H1 (cell line): ENCODE measurements around the gene ASAP2. TPM values are rescaled to one million over a fixed set of nuclear protein-coding genes. Genes with fewer than 3 reads are reported as not detected.

Experiments
- CTCF ChIA-PET: fragments of 300-600 bp; sonication (Branson Sonifier 250); formaldehyde crosslinking; loops from one replicate; lab custom pipeline; 2021; ENCODE audit not compliant: partially characterized antibody; lab: Charles Lee
- POLR2A ChIA-PET: fragments of 300-600 bp; sonication (Branson Sonifier 250); formaldehyde crosslinking; loops from one replicate; lab custom pipeline; 2021; ENCODE audit warnings: inconsistent platforms; ENCODE audit not compliant: partially characterized antibody; lab: Charles Lee
- DNase-seq, 2 experiments: peaks; one replicate each; pipeline versions ENCODE4 v3.0.0 to v3.0.0-alpha.2; 2010 to 2022; ENCODE audit warnings: low spot score in 2 of 2, low read depth in 1 of 2, mixed read lengths in 1 of 2
- FAIRE-seq: peaks from 2 replicates; lab custom pipeline; 2011; peaks lifted over from hg19 to GRCh38; lab: Jason Lieb, UNC
- H2AFZ ChIP-seq: 2 replicates; pipeline ENCODE4 v1.8.1; 2012; ENCODE audit warnings: low read length, inconsistent platforms
- H2AK5ac ChIP-seq: 2 replicates; pipeline ENCODE4 v1.6.1; 2013; ENCODE audit warnings: low read depth, low read length
- H2BK120ac ChIP-seq: replicated peaks from 2 replicates; pipeline ENCODE3; 2013; ENCODE audit warnings: low read depth, low read length, inconsistent platforms
- H2BK12ac ChIP-seq: 2 replicates; pipeline ENCODE4 v1.6.1; 2013; ENCODE audit warnings: low read depth, low read length
- H2BK15ac ChIP-seq: 2 replicates; pipeline ENCODE4 v1.6.1; 2013; ENCODE audit warnings: low read length
- H2BK20ac ChIP-seq: 2 replicates; pipeline ENCODE4 v1.6.1; 2013; ENCODE audit warnings: low read length
- H2BK5ac ChIP-seq: 2 replicates; pipeline ENCODE4 v1.6.1; 2013; ENCODE audit warnings: low read depth, low read length
- H3K14ac ChIP-seq: 2 replicates; pipeline ENCODE4 v1.6.1; 2013; ENCODE audit warnings: inconsistent platforms; ENCODE audit not compliant: insufficient read length
- H3K18ac ChIP-seq: 2 replicates; pipeline ENCODE4 v1.6.1; 2013; ENCODE audit warnings: low read length; ENCODE audit errors: extremely low read depth
- H3K23ac ChIP-seq: 2 replicates; pipeline ENCODE4 v1.6.1; 2013; ENCODE audit warnings: inconsistent platforms; ENCODE audit not compliant: insufficient read length
- H3K23me2 ChIP-seq: 2 replicates; pipeline ENCODE4 v1.6.1; 2013; ENCODE audit warnings: low read depth, low read length
- H3K27ac ChIP-seq: 2 replicates; pipeline ENCODE4 v1.6.1; 2011; ENCODE audit warnings: low read depth, low read length, inconsistent platforms
- H3K27me3 ChIP-seq, 4 experiments: replicated peaks in 1 of 4; 1 replicate in 1 of 4; 2 replicates in 3 of 4; pipeline versions ENCODE4 v1.6.1 to v1.8.1; 2011 to 2013; ENCODE audit warnings: low read length in 3 of 4, mild to moderate bottlenecking in 3 of 4, inconsistent platforms in 2 of 4, mixed read lengths in 2 of 4, moderate library complexity in 1 of 4; ENCODE audit not compliant: control insufficient read depth in 3 of 4, insufficient read depth in 3 of 4; ENCODE audit errors: extremely low read depth in 1 of 4
- H3K36me3 ChIP-seq, 4 experiments: 2 replicates each; pipeline versions ENCODE4 v1.6.1 to v1.8.1; 2011 to 2013; ENCODE audit warnings: mild to moderate bottlenecking in 4 of 4, low read length in 3 of 4, moderate library complexity in 2 of 4, control low read depth in 1 of 4, inconsistent platforms in 1 of 4; ENCODE audit not compliant: insufficient read depth in 4 of 4, control insufficient read depth in 2 of 4
- H3K4ac ChIP-seq: replicated peaks from 2 replicates; pipeline ENCODE3; 2013; ENCODE audit warnings: low read length, low read depth, mixed read lengths, inconsistent platforms; ENCODE audit not compliant: insufficient read length
- H3K4me1 ChIP-seq, 4 experiments: replicated peaks in 1 of 4; 1 replicate in 1 of 4; 2 replicates in 3 of 4; pipeline versions ENCODE4 v1.6.1 to v1.8.1; 2011 to 2013; ENCODE audit warnings: low read length in 3 of 4, inconsistent platforms in 2 of 4, mixed read lengths in 1 of 4; ENCODE audit not compliant: insufficient read depth in 4 of 4, control insufficient read depth in 3 of 4
- H3K4me2 ChIP-seq, 2 experiments: 2 replicates each; pipeline versions ENCODE4 v1.6.1 to v1.8.1; 2011 to 2013; ENCODE audit warnings: low read depth in 2 of 2, low read length in 2 of 2, control low read depth in 1 of 2, inconsistent platforms in 1 of 2, mild to moderate bottlenecking in 1 of 2; ENCODE audit not compliant: insufficient read depth in 1 of 2
- H3K4me3 ChIP-seq, 4 experiments: fragments of 200-600, 300-600 bp in 1 of 4; sonication (generic), shearing (Covaris generic), sonication (Bioruptor Twin) in 1 of 4; 2 replicates each; pipeline versions ENCODE4 v1.5.1 to v1.8.1; 2011 to 2016; ENCODE audit warnings: low read length in 4 of 4, low read depth in 3 of 4, control low read depth in 2 of 4, inconsistent platforms in 2 of 4, mild to moderate bottlenecking in 2 of 4, mixed read lengths in 1 of 4, moderate library complexity in 1 of 4; ENCODE audit not compliant: insufficient read depth in 2 of 4; ENCODE audit errors: extremely low read depth in 1 of 4
- H3K56ac ChIP-seq: replicated peaks from 2 replicates; pipeline ENCODE3; 2013; ENCODE audit warnings: low read depth, mild to moderate bottlenecking, mixed read lengths, low read length, inconsistent platforms; ENCODE audit not compliant: insufficient read length
- H3K79me1 ChIP-seq: 2 replicates; pipeline ENCODE4 v1.6.1; 2013; ENCODE audit warnings: low read depth, low read length, control low read depth
- H3K79me2 ChIP-seq, 2 experiments: 2 replicates each; pipeline versions ENCODE4 v1.6.1 to v1.8.1; 2012 to 2013; ENCODE audit warnings: low read length in 2 of 2, mild to moderate bottlenecking in 2 of 2, inconsistent platforms in 1 of 2; ENCODE audit not compliant: insufficient read depth in 2 of 2, control insufficient read depth in 1 of 2
- H3K9ac ChIP-seq, 4 experiments: replicated peaks in 1 of 4; 1 replicate in 1 of 4; 2 replicates in 3 of 4; pipeline versions ENCODE4 v1.6.1 to v1.8.1; 2011 to 2013; ENCODE audit warnings: low read depth in 3 of 4, low read length in 3 of 4, control low read depth in 2 of 4, mild to moderate bottlenecking in 2 of 4, moderate library complexity in 2 of 4, inconsistent platforms in 1 of 4; ENCODE audit errors: extremely low read depth in 1 of 4
- H3K9me3 ChIP-seq, 2 experiments: 2 replicates each; pipeline versions ENCODE4 v1.6.1 to v1.8.1; 2012 to 2013; ENCODE audit warnings: mild to moderate bottlenecking in 2 of 2, moderate library complexity in 2 of 2, control low read depth in 1 of 2, inconsistent platforms in 1 of 2, low read depth in 1 of 2, low read length in 1 of 2, mixed read lengths in 1 of 2; ENCODE audit not compliant: insufficient read depth in 2 of 2
- H4K20me1 ChIP-seq, 2 experiments: replicated peaks in 1 of 2; 2 replicates each; pipeline versions ENCODE3 to v1.8.1; 2011 to 2013; ENCODE audit warnings: inconsistent platforms in 2 of 2, low read length in 2 of 2, mild to moderate bottlenecking in 1 of 2; ENCODE audit not compliant: insufficient read depth in 2 of 2, control insufficient read depth in 1 of 2
- H4K5ac ChIP-seq: 2 replicates; pipeline ENCODE4 v1.6.1; 2013; ENCODE audit warnings: low read length, low read depth, mixed read lengths, inconsistent platforms; ENCODE audit not compliant: insufficient read length
- H4K8ac ChIP-seq: 2 replicates; pipeline ENCODE4 v1.8.0; 2013; ENCODE audit warnings: mild to moderate bottlenecking, moderate library complexity, low read length, inconsistent platforms; ENCODE audit not compliant: insufficient read depth; ENCODE audit errors: extremely low read depth
- H4K91ac ChIP-seq: replicated peaks from 2 replicates; pipeline ENCODE3; 2013; ENCODE audit warnings: low read length, mixed read lengths, inconsistent platforms; ENCODE audit not compliant: insufficient read length
- ASH2L ChIP-seq: fragments of 200-600, 300-600 bp; sonication (generic); IDR thresholded peaks from one replicate; pipeline ENCODE4 v1.7.1; 2017; ENCODE audit warnings: low read length
- CHD1 ChIP-seq: IDR thresholded peaks from 2 replicates; pipeline ENCODE4 v1.6.1; 2012; ENCODE audit warnings: low read depth, low read length, improper control_type of control experiment
- CHD2 ChIP-seq: IDR thresholded peaks from 2 replicates; pipeline ENCODE4 v1.6.1; 2012; ENCODE audit warnings: low read length, improper control_type of control experiment
- EGR1 ChIP-seq: IDR thresholded peaks from 2 replicates; pipeline ENCODE4 v1.6.1; 2011; ENCODE audit warnings: low read depth, low read length, borderline replicate concordance
- GABPA ChIP-seq: IDR thresholded peaks from 2 replicates; pipeline ENCODE4 v1.6.1; 2011; ENCODE audit warnings: mild to moderate bottlenecking, low read length, moderate library complexity, borderline replicate concordance; ENCODE audit not compliant: insufficient read depth
- JUN ChIP-seq: IDR thresholded peaks from 2 replicates; pipeline ENCODE4 v1.6.1; 2011; ENCODE audit warnings: low read depth, mild to moderate bottlenecking, improper control_type of control experiment, low read length
- PHF8 ChIP-seq: fragments of 200-600 bp; sonication (generic); conservative IDR thresholded peaks from 2 replicates; pipeline ENCODE4 v1.7.1; 2012; ENCODE audit warnings: low read depth, mild to moderate bottlenecking, inconsistent platforms, low read length, moderate library complexity
- RFX5 ChIP-seq: IDR thresholded peaks from 2 replicates; pipeline ENCODE4 v1.6.1; 2011; ENCODE audit warnings: low read depth, low read length, improper control_type of control experiment, borderline replicate concordance
- SAP30 ChIP-seq: fragments of 300-600 bp; sonication (generic); IDR thresholded peaks from 2 replicates; pipeline ENCODE4 v1.7.1; 2012; ENCODE audit warnings: low read length, moderate library complexity, mild to moderate bottlenecking, inconsistent platforms; ENCODE audit not compliant: insufficient read depth, insufficient replicate concordance
- SP1 ChIP-seq: IDR thresholded peaks from 2 replicates; pipeline ENCODE4 v1.6.1; 2011; ENCODE audit warnings: low read depth, low read length
- TBP ChIP-seq: IDR thresholded peaks from 2 replicates; pipeline ENCODE4 v1.6.1; 2011; ENCODE audit warnings: low read depth, low read length, improper control_type of control experiment
- WGBS, 2 experiments: shearing (Covaris generic) in 1 of 2; methylation state at CpG; one replicate each; pipeline versions ENCODE4 v1.1.6 to v1.1.7; 2013 to 2015; ENCODE audit warnings: low lambda C conversion rate in 2 of 2, mixed read lengths in 2 of 2, inconsistent platforms in 1 of 2, low coverage in 1 of 2, missing lambda C conversion rate in 1 of 2; ENCODE audit not compliant: insufficient replicate concordance in 2 of 2, insufficient coverage in 1 of 2, insufficient read length in 1 of 2; ENCODE audit errors: extremely low coverage in 1 of 2, missing lambda C conversion rate in 1 of 2; 5-methylcytosine and 5-hydroxymethylcytosine counted together
- polyA plus RNA-seq, 7 experiments: library from polyadenylated mRNA; depleted of rRNA in 3 of 7; stranded (reverse) in 5 of 7; unstranded in 2 of 7; fragments of >200 nt in 5 of 7; fragments of 200-250 nt in 2 of 7; gene quantifications; 1 replicate in 5 of 7; 2 replicates in 1 of 7; 4 replicates in 1 of 7; pipeline versions ENCODE4 v1.2.1 to v1.2.3, GENCODE V29; 2011 to 2013; ENCODE audit warnings: missing spikeins in 2 of 7, mixed read lengths in 2 of 7
- total RNA-seq: library from RNA; stranded (reverse); fragmentation: NEBNext Ultra II Directional; extraction: Animal tissue kit (Norgen Biotek cat#: 25700); gene quantifications from 2 replicates; pipeline ENCODE4 v1.2.1, GENCODE V29; 2021

The ASAP2 gene
- total and polyA plus RNA-seq, 2 of the 8 experiments (the other 6 are each of a cell fraction or from before 2014, with no cell fraction given): 10.2 to 18.7 TPM

GRCh38 chr2:9179572-9180201, 26.9 kb upstream of the ASAP2 start:
- H3K9ac ChIP-seq: no peak overlapping the region
- no peak overlapping the region for H2AFZ ChIP-seq
- no peaks in the 10 kb centered on the region for H3K79me1 ChIP-seq
- H2BK120ac ChIP-seq: no peak overlapping the region
- H2BK5ac ChIP-seq: no peak overlapping the region
- H3K18ac ChIP-seq: no peak overlapping the region
- H4K20me1 ChIP-seq: no peaks in the 10 kb centered on the region
- no peaks in the 10 kb centered on the region for H3K79me2 ChIP-seq
- no peak overlapping the region for H3K4me3 ChIP-seq
- H3K27me3 ChIP-seq: no peaks in the 10 kb centered on the region
- FAIRE-seq: no peak
- no peak overlapping the region for H4K8ac ChIP-seq
- H2AK5ac ChIP-seq: no peak overlapping the region
- no peak overlapping the region for H3K4ac ChIP-seq
- ChIA-PET CTCF (interaction anchor here (0.7 to 2.9 kb wide), 7 partner anchors 9 to 39 kb away, joined by 3 to 15 read pairs (median 3); partner anchors contain the start of gene ASAP2), POLR2A (no interaction called here)
- no peak overlapping the region for H3K27ac ChIP-seq
- H2BK20ac ChIP-seq: no peak overlapping the region
- H3K4me1 ChIP-seq: peaks cover 0 to 6% (median 5%) of the 10 kb centered on the region in 4 experiments; a peak in 6 of 7 replicates
- no peak overlapping the region for H3K23ac ChIP-seq
- DNase-seq: no peak
- H4K5ac ChIP-seq: no peak overlapping the region
- WGBS, 2 experiments: 91% methylated on average over 9 of the region's 9 CpGs; no CpG with 5 or more reads in 1 of the 2 experiments
- H2BK12ac ChIP-seq: no peak overlapping the region
- peaks cover 0 to 3% of the 10 kb centered on the region in 2 experiments; a peak in 1 of 4 replicates for H3K9me3 ChIP-seq
- no peak overlapping the region for H4K91ac ChIP-seq
- TF ChIP-seq SP1: no peak
- no peak for TF ChIP-seq JUN
- TF ChIP-seq SAP30: no peak
- TF ChIP-seq PHF8: no peak
- no peak for TF ChIP-seq EGR1
- TF ChIP-seq RFX5: no peak
- no peak for TF ChIP-seq CHD2
- TF ChIP-seq GABPA: no peak
- no peak for TF ChIP-seq ASH2L
- no peak for TF ChIP-seq CHD1
- no peak for TF ChIP-seq TBP
- no peaks in the 10 kb centered on the region for H3K23me2 ChIP-seq
- no peak overlapping the region for H3K4me2 ChIP-seq
- no peak overlapping the region for H2BK15ac ChIP-seq
- no peak overlapping the region for H3K14ac ChIP-seq
- no peaks in the 10 kb centered on the region for H3K36me3 ChIP-seq
- no peak overlapping the region for H3K56ac ChIP-seq
